GM12892 (cell line): ENCODE data around the gene DGKB.

Source experiments
- DNase-seq: peaks from one replicate; pipeline ENCODE4 v3.0.0; 2011; ENCODE audit not compliant: insufficient read length
- FAIRE-seq: peaks from 2 replicates; lab custom pipeline; 2011; peaks lifted over from hg19 to GRCh38; lab: Jason Lieb, UNC
- POLR2A ChIP-seq: IDR thresholded peaks from 2 replicates; pipeline ENCODE4 v1.6.1; 2011; ENCODE audit warnings: low read depth, low read length, control low read depth
- POLR2AphosphoS5 ChIP-seq: IDR thresholded peaks from 2 replicates; pipeline ENCODE4 v1.6.1; 2011; ENCODE audit warnings: low read depth, low read length, control low read depth
- TAF1 ChIP-seq: IDR thresholded peaks from 2 replicates; pipeline ENCODE4 v1.6.1; 2011; ENCODE audit warnings: low read depth, mild to moderate bottlenecking, control low read depth, low read length, borderline replicate concordance

DGKB gene

GRCh38 chr7:14858866-14859265 lies 43.7 kb downstream of the DGKB start:
- DNase-seq, result no peak
- FAIRE-seq, result no peak
- TF ChIP-seq TAF1, result no peak
- TF ChIP-seq POLR2A, result no peak
- TF ChIP-seq POLR2AphosphoS5, result no peak

DNA sequence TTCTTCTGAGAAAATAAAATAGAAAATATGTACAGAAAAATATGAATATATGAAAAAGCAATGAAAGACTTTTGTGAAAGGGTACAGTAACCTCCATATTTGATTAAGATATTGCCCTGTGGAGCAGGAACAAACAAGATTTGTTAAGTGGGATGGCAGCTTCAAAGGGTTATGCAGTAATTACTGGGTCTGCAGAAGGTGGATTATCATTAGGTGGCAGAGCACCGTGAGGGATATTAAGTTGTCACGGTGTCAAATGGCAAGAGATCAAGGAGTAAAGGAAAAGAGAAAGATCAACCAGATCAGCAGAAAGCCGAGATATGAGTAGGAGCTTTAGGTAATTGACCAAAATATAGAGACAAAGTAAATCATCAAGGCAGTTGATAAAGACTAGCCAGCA lies 44.1 kb downstream of the DGKB start:
- TF ChIP-seq POLR2AphosphoS5 (no peak), TAF1 (no peak), POLR2A (no peak)
- FAIRE-seq (no peak), DNase-seq (no peak)

DNA sequence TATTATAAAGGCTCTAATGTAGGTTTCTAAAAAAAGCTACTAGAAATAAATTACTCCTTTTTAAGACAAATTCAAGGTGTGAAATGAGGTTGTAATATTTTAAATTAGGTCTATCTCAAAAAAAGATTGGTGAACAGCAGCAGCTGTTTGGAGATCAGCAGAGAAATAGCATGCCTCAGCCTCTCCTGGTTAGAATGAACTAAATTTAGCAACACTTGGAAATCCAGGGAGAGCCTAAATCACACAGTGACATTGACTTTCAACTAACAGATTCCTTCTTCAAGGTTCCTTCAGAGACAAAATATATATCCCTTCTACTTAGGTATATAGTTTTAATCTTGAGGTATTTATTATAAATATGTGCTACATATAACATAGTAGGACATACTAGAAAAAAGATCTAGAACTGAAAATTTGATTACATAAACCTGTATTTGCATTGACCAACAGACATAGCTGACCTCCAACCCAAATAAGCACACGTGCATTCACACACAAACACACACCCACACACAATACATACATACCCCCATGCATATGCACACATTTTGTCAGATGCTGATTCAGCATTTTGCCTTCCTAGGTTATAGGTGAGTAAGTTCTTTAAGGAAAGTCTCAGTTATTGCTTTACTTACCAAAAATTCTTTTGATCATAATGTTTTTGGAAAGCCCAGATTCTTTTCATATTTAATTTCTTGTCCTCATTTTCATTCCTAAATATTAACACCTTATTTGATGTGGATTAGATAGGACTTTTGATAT lies 47.3 kb downstream of the DGKB start:
- TF ChIP-seq POLR2AphosphoS5 (no peak), POLR2A (no peak), TAF1 (no peak)
- FAIRE-seq (no peak), DNase-seq (no peak)

- TF ChIP-seq TAF1 (no peak), POLR2AphosphoS5 (no peak), POLR2A (no peak)
- FAIRE-seq, result no peak
- no peak for DNase-seq
Measured at GRCh38 chr7:14854471-14854870, 48.1 kb downstream of the DGKB start.

DNA sequence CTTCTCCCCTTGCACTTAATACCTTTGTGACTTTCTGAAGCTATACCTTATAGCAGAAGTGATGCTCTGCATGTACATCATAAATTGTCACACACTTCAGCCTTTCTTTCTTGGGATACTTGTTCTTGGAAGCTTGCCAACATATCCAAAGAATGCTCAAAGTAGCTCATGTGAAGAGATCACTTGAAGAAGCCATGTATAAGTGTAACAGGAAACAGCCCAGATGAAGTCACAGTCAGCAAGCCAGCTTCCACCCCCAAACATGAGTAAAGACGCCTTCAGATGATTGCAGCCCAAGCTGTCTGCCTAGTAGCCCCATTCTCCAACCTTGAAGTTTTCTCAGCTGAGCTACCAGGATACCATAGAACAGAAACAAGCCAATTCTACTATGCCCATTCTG lies 50.9 kb downstream of the DGKB start:
- FAIRE-seq (no peak), DNase-seq (no peak)
- no peak for TF ChIP-seq POLR2AphosphoS5
- no peak for TF ChIP-seq TAF1
- TF ChIP-seq POLR2A, result no peak

DNA sequence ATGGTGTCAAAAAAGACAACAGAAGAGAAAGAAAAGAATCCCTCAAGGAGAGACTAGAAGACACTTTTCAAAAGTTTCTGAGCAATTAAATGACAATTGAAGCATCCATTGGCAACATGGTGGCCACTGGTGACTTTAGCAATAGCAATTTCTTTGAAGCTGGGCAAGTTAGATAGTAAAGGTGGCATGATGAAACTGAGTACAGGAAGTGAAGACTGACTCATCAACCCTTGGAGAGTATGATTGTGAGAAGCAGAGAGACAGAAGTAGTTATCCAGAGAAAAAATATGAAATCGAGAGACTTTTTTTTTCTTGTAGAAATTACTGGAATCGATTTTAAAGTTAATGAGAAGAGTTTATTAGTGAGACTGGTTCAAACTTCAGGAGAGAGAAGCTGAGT lies 52.5 kb downstream of the DGKB start:
- FAIRE-seq (no peak), DNase-seq (no peak)
- TF ChIP-seq POLR2A, result no peak
- no peak for TF ChIP-seq TAF1
- TF ChIP-seq POLR2AphosphoS5, result no peak

- DNase-seq (no peak), FAIRE-seq (no peak)
- TF ChIP-seq POLR2A (no peak), TAF1 (no peak), POLR2AphosphoS5 (no peak)
Measured at GRCh38 chr7:14846405-14846804, 56.1 kb downstream of the DGKB start.

- FAIRE-seq (no peak), DNase-seq (no peak)
- TF ChIP-seq TAF1, result no peak
- no peak for TF ChIP-seq POLR2AphosphoS5
- no peak for TF ChIP-seq POLR2A
Measured at GRCh38 chr7:14843755-14844154, 58.8 kb downstream of the DGKB start.

GRCh38 chr7:14842523-14842922 lies 60.0 kb downstream of the DGKB start:
- DNase-seq, result no peak
- no peak for TF ChIP-seq TAF1
- TF ChIP-seq POLR2AphosphoS5, result no peak
- TF ChIP-seq POLR2A, result no peak
- no peak for FAIRE-seq

DNA sequence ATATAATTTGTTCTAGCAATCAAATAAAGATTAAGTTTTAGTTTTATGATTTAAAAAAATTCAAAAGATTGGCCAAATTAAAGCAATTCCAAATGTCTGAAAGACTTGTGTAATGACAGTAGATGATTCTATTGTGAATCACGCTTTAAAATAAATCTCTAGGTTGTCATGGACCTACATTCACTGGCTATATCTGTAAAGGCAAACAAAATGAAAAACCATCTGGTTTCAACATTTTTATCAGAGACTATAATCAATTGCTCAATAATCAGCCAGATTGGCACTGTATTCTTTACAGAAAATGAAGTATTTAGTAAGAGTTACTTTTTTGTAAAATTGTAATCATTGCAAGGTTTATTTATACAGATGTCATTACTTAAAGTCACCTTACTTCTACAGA lies 60.7 kb downstream of the DGKB start:
- TF ChIP-seq TAF1, result no peak
- no peak for TF ChIP-seq POLR2AphosphoS5
- TF ChIP-seq POLR2A, result no peak
- DNase-seq (no peak), FAIRE-seq (no peak)

- FAIRE-seq, result no peak
- no peak for DNase-seq
- TF ChIP-seq POLR2A (no peak), POLR2AphosphoS5 (no peak), TAF1 (no peak)
Measured at GRCh38 chr7:14841086-14841485, 61.5 kb downstream of the DGKB start.

GRCh38 chr7:14839307-14839706 lies 63.2 kb downstream of the DGKB start:
- FAIRE-seq, result no peak
- DNase-seq, result no peak
- TF ChIP-seq POLR2A, result no peak
- no peak for TF ChIP-seq TAF1
